CD4-positive, alpha-beta T cell (primary cell): ENCODE measurements around the gene RNF144B. TPM values are rescaled to one million over a fixed set of nuclear protein-coding genes. Genes with fewer than 3 reads are reported as not detected.

Experiments
- ATAC-seq: fragments of 200-7000 bp; cut with Tn5 transposase; one replicate; pipeline ENCODE4 v1.10.0; 2022; ENCODE audit warnings: mild to moderate bottlenecking; ENCODE audit not compliant: poor library complexity
- CTCF ChIA-PET: fragments of 350-600 bp; sonication (Branson Sonifier 250); formaldehyde crosslinking; loops from one replicate; lab custom pipeline; 2021; ENCODE audit warnings: antibody characterized with exemption, inconsistent platforms; lab: Charles Lee
- POLR2A ChIA-PET: fragments of 350-600 bp; sonication (Branson Sonifier 250); formaldehyde crosslinking; loops from one replicate; lab custom pipeline; 2021; ENCODE audit warnings: antibody characterized with exemption, inconsistent platforms; lab: Charles Lee
- DNase-seq, 14 experiments: peaks; one replicate each; pipeline ENCODE4 v3.0.0-alpha.2; 2013 to 2020; ENCODE audit warnings: mixed read lengths in 2 of 14
- H3K27ac ChIP-seq, 2 donors: one replicate each; pipeline versions ENCODE4 v1.5.1 to v1.7.0; 2013; ENCODE audit warnings: low read length in 2 of 2, low read depth in 1 of 2, mild to moderate bottlenecking in 1 of 2
- H3K27me3 ChIP-seq, 2 experiments: 1 replicate in 1 of 2; 2 replicates in 1 of 2; pipeline versions ENCODE4 v1.6.1 to v1.7.0; 2013; ENCODE audit warnings: low read length in 2 of 2, control low read depth in 1 of 2, mild to moderate bottlenecking in 1 of 2, moderate library complexity in 1 of 2; ENCODE audit not compliant: insufficient read depth in 2 of 2, control insufficient read depth in 1 of 2
- H3K36me3 ChIP-seq: one replicate; pipeline ENCODE4 v1.6.1; 2013; ENCODE audit warnings: low read length, control low read depth; ENCODE audit not compliant: insufficient read depth
- H3K4me1 ChIP-seq: one replicate; pipeline ENCODE4 v1.6.1; 2013; ENCODE audit warnings: low read length, control low read depth; ENCODE audit not compliant: insufficient read depth
- H3K4me3 ChIP-seq: one replicate; pipeline ENCODE4 v1.5.1; 2013; ENCODE audit warnings: mild to moderate bottlenecking, low read length, moderate library complexity
- H3K9me3 ChIP-seq, 2 experiments: 1 replicate in 1 of 2; 2 replicates in 1 of 2; pipeline versions ENCODE4 v1.6.1 to v1.7.0; 2013; ENCODE audit warnings: low read length in 2 of 2, mild to moderate bottlenecking in 2 of 2, control low read depth in 1 of 2, moderate library complexity in 1 of 2; ENCODE audit not compliant: control insufficient read depth in 1 of 2, insufficient read depth in 1 of 2
- H3K27ac Mint-ChIP-seq: one replicate; pipeline ENCODE4 v1.8.0; 2020; ENCODE audit warnings: mixed read lengths
- H3K27me3 Mint-ChIP-seq: one replicate; pipeline ENCODE4 v1.8.0; 2021; ENCODE audit warnings: mixed read lengths
- H3K36me3 Mint-ChIP-seq: one replicate; pipeline ENCODE4 v1.8.0; 2021; ENCODE audit warnings: low read depth, mixed read lengths
- H3K4me1 Mint-ChIP-seq: one replicate; pipeline ENCODE4 v1.8.0; 2021; ENCODE audit warnings: low read depth, mixed read lengths
- H3K4me3 Mint-ChIP-seq: one replicate; pipeline ENCODE4 v1.8.0; 2020; ENCODE audit warnings: mild to moderate bottlenecking, mixed read lengths
- H3K9me3 Mint-ChIP-seq: one replicate; pipeline ENCODE4 v1.8.0; 2020; ENCODE audit warnings: mixed read lengths
- intact Hi-C, 2 experiments: fragments of 100-400 bp; cut with DNase I in 1 of 2; cut with micrococcal nuclease in 1 of 2; formaldehyde crosslinking; loops; one replicate each; pipeline versions ENCODE4 v1.15.1 to v1.9.0; 2023 to 2025; cut with DNase I, micrococcal nuclease
- total RNA-seq, 174 experiments: library from RNA in 2 of 174; stranded (reverse) in 2 of 174; gene quantifications; one replicate each; pipeline ENCODE4 v1.2.3 and lab custom pipeline; 2021 to 2026
- TF ChIP-seq, protein P1 (sequence below): fragments of 200-600 bp; IDR thresholded peaks from one replicate; pipeline ENCODE4 v1.8.0; 2022; ENCODE audit warnings: antibody characterized with exemption, mild to moderate bottlenecking

RNF144B gene
- total RNA-seq, 2 experiments from 2014 or later, result 2.3 to 3.5 TPM

DNA sequence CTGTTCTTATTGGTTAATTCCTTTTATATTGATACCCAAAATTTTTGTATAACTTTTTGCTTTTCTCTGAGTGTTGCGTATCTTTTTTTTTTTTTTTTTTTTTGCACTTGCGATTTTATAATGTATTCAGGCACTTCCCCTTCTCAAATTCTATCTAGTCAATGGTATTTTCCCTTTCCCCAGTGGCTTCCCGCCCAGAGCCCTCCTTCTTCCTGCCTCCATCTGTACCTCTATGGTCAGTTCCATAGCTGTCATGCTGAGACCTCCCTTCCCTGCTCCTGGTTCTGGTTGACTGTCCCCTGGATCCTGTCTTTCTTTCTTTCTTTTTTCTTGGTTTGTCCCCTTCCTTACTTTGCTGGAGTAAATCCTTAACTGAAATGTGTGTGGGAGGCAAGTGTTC, 94.7 kb downstream of the RNF144B start:
- ChIA-PET CTCF (no interaction called here), POLR2A (interaction anchor here (0.7 kb wide), 1 partner anchor 95 kb away, joined by 3 read pairs; the partner anchor contains the start of gene RNF144B)
- no peaks in the 10 kb centered on the region for H3K4me1 ChIP-seq
- TF ChIP-seq, protein P1, sequence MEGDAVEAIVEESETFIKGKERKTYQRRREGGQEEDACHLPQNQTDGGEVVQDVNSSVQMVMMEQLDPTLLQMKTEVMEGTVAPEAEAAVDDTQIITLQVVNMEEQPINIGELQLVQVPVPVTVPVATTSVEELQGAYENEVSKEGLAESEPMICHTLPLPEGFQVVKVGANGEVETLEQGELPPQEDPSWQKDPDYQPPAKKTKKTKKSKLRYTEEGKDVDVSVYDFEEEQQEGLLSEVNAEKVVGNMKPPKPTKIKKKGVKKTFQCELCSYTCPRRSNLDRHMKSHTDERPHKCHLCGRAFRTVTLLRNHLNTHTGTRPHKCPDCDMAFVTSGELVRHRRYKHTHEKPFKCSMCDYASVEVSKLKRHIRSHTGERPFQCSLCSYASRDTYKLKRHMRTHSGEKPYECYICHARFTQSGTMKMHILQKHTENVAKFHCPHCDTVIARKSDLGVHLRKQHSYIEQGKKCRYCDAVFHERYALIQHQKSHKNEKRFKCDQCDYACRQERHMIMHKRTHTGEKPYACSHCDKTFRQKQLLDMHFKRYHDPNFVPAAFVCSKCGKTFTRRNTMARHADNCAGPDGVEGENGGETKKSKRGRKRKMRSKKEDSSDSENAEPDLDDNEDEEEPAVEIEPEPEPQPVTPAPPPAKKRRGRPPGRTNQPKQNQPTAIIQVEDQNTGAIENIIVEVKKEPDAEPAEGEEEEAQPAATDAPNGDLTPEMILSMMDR, result no peak
- intact Hi-C loops, result no loop called here
- H3K9me3 ChIP-seq, result no peaks in the 10 kb centered on the region
- H3K9me3 Mint-ChIP-seq, result no peaks in the 10 kb centered on the region
- ATAC-seq (no peak), DNase-seq (no peak)
- no peak overlapping the region for H3K27ac Mint-ChIP-seq
- H3K27me3 ChIP-seq, result no peaks in the 10 kb centered on the region
- H3K4me3 ChIP-seq, result no peak overlapping the region
- no peaks in the 10 kb centered on the region for H3K36me3 Mint-ChIP-seq
- H3K27ac ChIP-seq, result no peak overlapping the region
- H3K4me1 Mint-ChIP-seq, result no peaks in the 10 kb centered on the region
- no peak overlapping the region for H3K4me3 Mint-ChIP-seq
- no peaks in the 10 kb centered on the region for H3K36me3 ChIP-seq
- H3K27me3 Mint-ChIP-seq, result peaks cover 29% of the 10 kb centered on the region

DNA sequence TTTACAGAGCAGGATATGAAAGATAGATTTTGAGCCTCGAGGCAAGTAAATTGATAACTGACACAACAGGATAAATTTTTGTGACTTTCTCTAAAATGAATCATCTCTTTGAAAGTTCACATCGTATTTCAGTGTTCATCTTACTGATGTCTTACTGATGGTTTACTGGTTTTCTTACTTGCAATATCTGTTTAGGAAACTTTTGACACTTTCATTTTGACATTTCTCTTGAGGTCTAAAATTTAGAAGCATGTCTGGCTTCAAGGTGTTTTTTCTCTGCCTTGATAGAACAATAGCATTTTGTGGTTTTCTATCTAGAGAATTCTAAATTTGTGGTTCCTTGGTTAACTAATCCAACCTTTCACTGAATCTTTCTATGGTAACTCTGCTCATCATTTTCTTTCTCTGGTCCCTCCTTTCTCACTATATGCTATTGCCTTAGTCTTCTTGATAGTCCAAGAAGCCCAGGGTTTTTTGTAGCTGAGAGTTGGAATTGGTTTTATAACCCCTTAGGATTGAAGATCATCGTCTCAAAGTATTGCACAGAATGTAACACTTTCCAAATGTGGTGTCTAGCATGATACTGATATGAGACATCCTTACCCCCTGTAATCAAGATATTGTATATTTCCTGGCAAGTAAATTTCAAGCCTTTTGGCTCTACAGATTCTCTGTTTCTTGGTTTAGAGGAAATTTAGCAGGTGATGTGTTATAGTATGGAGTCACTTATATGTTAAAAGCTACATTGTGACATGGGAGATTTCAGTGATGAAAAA, 98.7 kb downstream of the RNF144B start:
- H3K9me3 Mint-ChIP-seq, result no peaks in the 10 kb centered on the region
- H3K36me3 ChIP-seq, result no peaks in the 10 kb centered on the region
- no peaks in the 10 kb centered on the region for H3K9me3 ChIP-seq
- H3K36me3 Mint-ChIP-seq, result no peaks in the 10 kb centered on the region
- H3K27ac Mint-ChIP-seq, result no peak overlapping the region
- no peaks in the 10 kb centered on the region for H3K27me3 ChIP-seq
- H3K4me1 ChIP-seq, result no peaks in the 10 kb centered on the region
- intact Hi-C loops, result no loop called here
- peaks cover 37% of the 10 kb centered on the region for H3K27me3 Mint-ChIP-seq
- H3K27ac ChIP-seq, result no peak overlapping the region
- no peaks in the 10 kb centered on the region for H3K4me1 Mint-ChIP-seq
- DNase-seq (no peak), ATAC-seq (no peak)
- ChIA-PET POLR2A (no interaction called here), CTCF (no interaction called here)
- H3K4me3 ChIP-seq, result no peak overlapping the region
- no peak overlapping the region for H3K4me3 Mint-ChIP-seq
- TF ChIP-seq, protein P1, result no peak

DNA sequence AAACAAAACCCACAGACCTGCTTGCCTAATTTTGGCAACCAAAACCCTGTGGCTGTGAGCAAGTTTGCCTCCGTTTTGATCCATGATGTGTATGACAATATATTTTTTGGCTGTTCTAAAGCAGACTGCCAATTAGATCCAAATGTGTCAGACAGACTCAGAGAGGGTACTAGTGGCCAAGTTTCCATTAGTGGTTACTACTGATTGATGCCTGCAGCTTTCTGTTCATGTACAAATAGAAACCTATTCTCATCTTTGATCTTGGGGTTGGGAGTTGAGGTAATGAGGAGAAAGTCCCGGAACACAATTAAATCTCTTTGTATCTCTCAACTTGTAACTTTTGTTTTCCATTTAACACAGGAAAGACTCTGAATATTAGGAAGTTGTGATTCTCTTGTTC, 100.9 kb downstream of the RNF144B start:
- H3K27me3 ChIP-seq, result no peaks in the 10 kb centered on the region
- H3K36me3 Mint-ChIP-seq, result no peaks in the 10 kb centered on the region
- no peaks in the 10 kb centered on the region for H3K9me3 ChIP-seq
- H3K36me3 ChIP-seq, result no peaks in the 10 kb centered on the region
- intact Hi-C loops, result no loop called here
- POLR2A ChIA-PET, result no interaction called here
- TF ChIP-seq, protein P1, result no peak
- CTCF ChIA-PET, result no interaction called here
- no peaks in the 10 kb centered on the region for H3K4me1 ChIP-seq
- no peak overlapping the region for H3K4me3 ChIP-seq
- H3K4me1 Mint-ChIP-seq, result no peaks in the 10 kb centered on the region
- H3K27me3 Mint-ChIP-seq, result peaks cover 32% of the 10 kb centered on the region
- ATAC-seq (no peak), DNase-seq (no peak)
- no peaks in the 10 kb centered on the region for H3K9me3 Mint-ChIP-seq
- H3K4me3 Mint-ChIP-seq, result no peak overlapping the region
- H3K27ac ChIP-seq, result no peak overlapping the region
- no peak overlapping the region for H3K27ac Mint-ChIP-seq
